NCI-H345 (cell line): ENCODE results near the gene OLFM2.
A peak's percentile ranks its signal among the peaks of the same experiment; 100 is the strongest.
"Not testable (repeated sequence)": the region's sequence is repeated elsewhere in the genome, so short reads cannot be mapped to it uniquely, and the experiment has no call there.

Experiments
- DNase-seq: peaks from one replicate; lab custom pipeline; 2025; lab: John Stamatoyannopoulos, UW

The OLFM2 gene

GRCh38 chr19:9861503-9861902 is 74.8 kb downstream of the OLFM2 start:
- DNase-seq = no peak

GRCh38 chr19:9860407-9860806 is 75.9 kb downstream of the OLFM2 start:
- no peak for DNase-seq

GRCh38 chr19:9858766-9859165 is 77.5 kb downstream of the OLFM2 start:
- no peak for DNase-seq

- no peak for DNase-seq
Observed at GRCh38 chr19:9857920-9858746, 78.2 kb downstream of the OLFM2 start.

GRCh38 chr19:9857076-9857721 is 79.1 kb downstream of the OLFM2 start:
- no peak for DNase-seq

- no peak for DNase-seq
Observed at GRCh38 chr19:9856609-9857008, 79.7 kb downstream of the OLFM2 start.

GRCh38 chr19:9854282-9854846 is 82.0 kb downstream of the OLFM2 start:
- no peak for DNase-seq

GRCh38 chr19:9850235-9850959 is 85.9 kb downstream of the OLFM2 start:
- DNase-seq = no peak

- no peak for DNase-seq
Observed at GRCh38 chr19:9849791-9850190, 86.5 kb downstream of the OLFM2 start.

- no peak for DNase-seq
Observed at GRCh38 chr19:9848762-9849161, 87.6 kb downstream of the OLFM2 start.

- DNase-seq = no peak
Observed at GRCh38 chr19:9848060-9848459, 88.3 kb downstream of the OLFM2 start.

- no peak for DNase-seq
Observed at GRCh38 chr19:9847087-9847671, 89.1 kb downstream of the OLFM2 start.

GRCh38 chr19:9843626-9844273 is 92.6 kb downstream of the OLFM2 start:
- DNase-seq = not testable (repeated sequence)

GRCh38 chr19:9842834-9843625 is 93.3 kb downstream of the OLFM2 start:
- no peak for DNase-seq

- DNase-seq = no peak
Observed at GRCh38 chr19:9839415-9839814, 96.9 kb downstream of the OLFM2 start.

- no peak for DNase-seq
Observed at GRCh38 chr19:9838324-9838723, 98.0 kb downstream of the OLFM2 start.

- no peak for DNase-seq
Observed at GRCh38 chr19:9836021-9836420, 100.3 kb downstream of the OLFM2 start.

- no peak for DNase-seq
Observed at GRCh38 chr19:9835507-9835949, 100.8 kb downstream of the OLFM2 start.

GRCh38 chr19:9834726-9835506 is 101.4 kb downstream of the OLFM2 start, which contains the start of gene PIN1:
PIN1 (plus strand) TSS chr19:9835318; CDS start chr19:9835345, 27 bp downstream.
- DNase-seq = peak; percentile 99

GRCh38 chr19:9834307-9834725 is 102.0 kb downstream of the OLFM2 start:
- no peak for DNase-seq
